Psoas muscle (tissue), 8 donors: ENCODE results near the gene RUFY4. TPM values are rescaled to one million over a fixed set of nuclear protein-coding genes. Genes with fewer than 3 reads are reported as not detected.

Experiments used
- ATAC-seq, 4 donors: fragments of 200-7000 bp; cut with Tn5 transposase; one replicate each; pipeline ENCODE4 v1.9.1; 2020; ENCODE audit warnings: moderate library complexity in 3 of 4, mild to moderate bottlenecking in 2 of 4
- DNase-seq, 2 donors: peaks; one replicate each; pipeline ENCODE4 v3.0.0-alpha.2; 2020
- H3K27ac ChIP-seq: fragments of 200-600 bp; one replicate; pipeline ENCODE4 v1.8.0; 2022
- H3K27me3 ChIP-seq, 3 donors: fragments of 200-600 bp in 1 of 3; one replicate each; pipeline versions ENCODE4 v1.6.1 to v1.8.0; 2013 to 2022; ENCODE audit warnings: low read length in 2 of 3, mild to moderate bottlenecking in 2 of 3, moderate library complexity in 1 of 3; ENCODE audit not compliant: insufficient read depth in 3 of 3
- H3K36me3 ChIP-seq, 2 donors: fragments of 200-600 bp in 1 of 2; one replicate each; pipeline versions ENCODE4 v1.6.1 to v1.8.0; 2013 to 2022; ENCODE audit warnings: low read depth in 1 of 2, mild to moderate bottlenecking in 1 of 2, moderate library complexity in 1 of 2; ENCODE audit not compliant: insufficient read depth in 1 of 2
- H3K4me1 ChIP-seq: fragments of 200-600 bp; one replicate; pipeline ENCODE4 v1.8.0; 2022
- H3K4me3 ChIP-seq: fragments of 200-600 bp; one replicate; pipeline ENCODE4 v1.8.0; 2022; ENCODE audit warnings: mild to moderate bottlenecking
- H3K9me3 ChIP-seq: fragments of 200-600 bp; one replicate; pipeline ENCODE4 v1.8.0; 2022
- CTCF ChIP-seq: fragments of 200-600 bp; IDR thresholded peaks from one replicate; pipeline ENCODE4 v1.8.0; 2022; ENCODE audit warnings: antibody characterized with exemption
- WGBS, 3 donors: extraction: QIAGEN DNeasy Blood & Tissue Kit; methylation state at CpG; one replicate each; pipeline versions ENCODE4 v1.1.6 to v1.1.7; 2013; 5-methylcytosine and 5-hydroxymethylcytosine counted together
- intact Hi-C, 2 donors: fragments of 100-400 bp; cut with DNase I; formaldehyde crosslinking; loops; one replicate each; pipeline versions ENCODE4 v1.11.0 to v1.14.2; 2022
- polyA plus RNA-seq, 3 donors: library from polyadenylated mRNA; stranded (reverse); fragments of 200-250 nt; gene quantifications; one replicate each; pipeline ENCODE4 v1.2.3, GENCODE V29; 2013
- total RNA-seq, 4 donors: library from RNA; stranded (reverse); fragmentation: NEBNext Ultra II Directional in 2 of 4; extraction: Animal tissue kit (Norgen Biotek cat#: 25700) in 2 of 4; gene quantifications; one replicate each; pipeline versions ENCODE4 v1.2.1 to v1.2.4, GENCODE V29; 2021 to 2023
- donor health status: healthy with polysubstance abuse.
- donor health status: DM: no; HTN: no; CAD: no; lungs with moderate emphysema.
- donor health status: Bipolar disorder and iron deficiency.
- donor health status: healthy.
- donor health status: DM: yes; HTN: yes; CAD: no.
- donor health status: DM: no; HTN: no; CAD: no.
- donor health status: DM: no; HTN: no; CAD: no.
- donor health status: DM: yes; HTN: yes; CAD: no.

The RUFY4 gene
- total and polyA plus RNA-seq, 7 donors, result 0.01 to 0.03 TPM; not detected in 5

GRCh38 chr2:218036371-218036770 lies 32.7 kb upstream of the RUFY4 start:
- ATAC-seq (no peak), DNase-seq (no peak)
- Histone ChIP-seq H3K4me1 (peaks cover 3% of the 10 kb centered on the region), H3K36me3 (no peaks in the 10 kb centered on the region), H3K27me3 (no peaks in the 10 kb centered on the region), H3K9me3 (no peaks in the 10 kb centered on the region), H3K4me3 (no peak overlapping the region), H3K27ac (no peak overlapping the region)
- intact Hi-C loops, result no loop called here
- TF ChIP-seq CTCF, result no peak
- WGBS, 3 donors, result 75 to 82% (median 79%) methylated on average over 5 of the region's 5 CpGs

- H3K27ac ChIP-seq, result no peak overlapping the region
- no peaks in the 10 kb centered on the region for H3K9me3 ChIP-seq
- intact Hi-C loops, result no loop called here
- DNase-seq (no peak), ATAC-seq (peak; percentile 39 to 96 (median 83))
- no peak overlapping the region for H3K4me3 ChIP-seq
- WGBS, 3 donors, result 39 to 49% (median 42%) methylated on average over 2 of the region's 2 CpGs
- H3K4me1 ChIP-seq, result peaks cover 3% of the 10 kb centered on the region
- no peaks in the 10 kb centered on the region for H3K36me3 ChIP-seq
- no peak for TF ChIP-seq CTCF
- no peaks in the 10 kb centered on the region for H3K27me3 ChIP-seq
Observed at GRCh38 chr2:218039171-218039570, 29.9 kb upstream of the RUFY4 start.

GRCh38 chr2:218040883-218041282 lies 28.2 kb upstream of the RUFY4 start:
- intact Hi-C loops, result no loop called here
- no peaks in the 10 kb centered on the region for H3K4me1 ChIP-seq
- H3K9me3 ChIP-seq, result no peaks in the 10 kb centered on the region
- no peaks in the 10 kb centered on the region for H3K36me3 ChIP-seq
- no peak for TF ChIP-seq CTCF
- no peak for ATAC-seq
- H3K4me3 ChIP-seq, result no peak overlapping the region
- no peaks in the 10 kb centered on the region for H3K27me3 ChIP-seq
- DNase-seq, result no peak
- no peak overlapping the region for H3K27ac ChIP-seq
- WGBS, 3 donors, result 68 to 81% (median 68%) methylated on average over 2 of the region's 2 CpGs

GRCh38 chr2:218041302-218042168 lies 27.5 kb upstream of the RUFY4 start:
- no peaks in the 10 kb centered on the region for H3K4me1 ChIP-seq
- no peaks in the 10 kb centered on the region for H3K36me3 ChIP-seq
- H3K4me3 ChIP-seq, result no peak overlapping the region
- no peaks in the 10 kb centered on the region for H3K27me3 ChIP-seq
- TF ChIP-seq CTCF, result no peak
- ATAC-seq (no peak), DNase-seq (no peak)
- intact Hi-C loops, result no loop called here
- no peak overlapping the region for H3K27ac ChIP-seq
- 89 to 99% (median 97%) methylated on average over 2 of the region's 2 CpGs for WGBS, 3 donors
- no peaks in the 10 kb centered on the region for H3K9me3 ChIP-seq
